HG02571 (cell line): ENCODE measurements around the gene PIEZO2.
"Not testable (repeated sequence)": the region's sequence is repeated elsewhere in the genome, so short reads cannot be mapped to it uniquely, and the experiment has no call there.

ENCODE experiments used
- ATAC-seq: cut with Tn5 transposase; IDR thresholded peaks from one replicate; pipeline ENCODE4 v1.9.1; 2021; ENCODE audit warnings: mild to moderate bottlenecking, moderate library complexity; ENCODE audit not compliant: unreplicated experiment

PIEZO2 gene

DNA sequence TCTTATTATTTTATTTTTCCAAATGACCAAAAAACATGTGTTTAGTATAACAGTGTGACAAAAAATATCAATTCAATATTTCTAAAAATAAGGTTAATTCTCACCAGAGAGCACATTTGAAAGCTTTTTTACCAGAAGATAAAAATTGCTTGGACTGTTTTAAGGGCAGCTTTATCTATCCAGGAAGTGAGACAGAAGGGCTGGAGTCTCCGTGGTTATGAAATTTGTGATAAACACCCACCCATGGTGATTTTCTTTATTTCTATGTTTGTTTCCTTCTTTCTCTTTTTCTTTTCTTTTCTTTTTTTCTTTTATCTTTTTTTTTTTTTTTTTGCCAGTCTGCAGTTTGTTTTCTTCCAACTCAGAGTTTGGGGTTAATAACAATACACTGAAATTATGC, 298.5 kb downstream of the PIEZO2 start:
- no peak for ATAC-seq

DNA sequence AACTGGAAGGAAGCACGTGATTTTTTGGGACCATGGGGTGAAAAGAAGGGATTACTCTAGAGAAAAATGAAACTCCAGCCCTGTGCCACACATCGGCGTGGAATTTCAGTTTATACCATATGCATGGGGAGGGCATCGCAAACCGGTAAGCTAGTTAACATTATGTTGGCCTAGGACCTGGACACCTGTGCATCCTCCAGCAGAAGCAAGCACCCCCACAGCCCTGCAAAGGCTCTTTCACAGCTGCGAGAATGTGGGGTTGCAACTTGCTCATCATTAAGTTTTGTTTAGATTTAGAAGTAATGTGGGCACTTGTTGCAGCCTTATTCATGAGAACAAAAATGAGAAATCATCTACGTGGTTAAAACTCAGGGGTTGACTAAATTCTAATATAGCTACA, 299.2 kb downstream of the PIEZO2 start:
- ATAC-seq, result no peak

DNA sequence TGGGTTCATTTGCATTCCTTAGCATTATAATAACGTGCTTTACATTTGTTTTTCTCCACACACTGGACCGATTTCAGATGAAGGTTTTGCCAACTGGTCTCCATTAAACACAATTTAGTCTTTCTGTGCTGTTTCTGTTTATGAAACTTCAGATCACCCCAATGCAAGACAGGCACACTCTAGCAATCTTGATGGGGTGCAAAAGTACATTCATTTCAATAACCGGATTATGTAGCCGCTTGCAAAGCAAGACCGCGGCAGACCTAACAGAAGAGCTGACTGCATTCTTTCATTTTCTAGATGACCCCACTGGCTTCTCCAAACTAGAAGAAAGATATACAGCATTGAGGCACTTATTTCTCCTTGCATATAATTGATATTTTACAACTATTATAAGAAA, 301.5 kb downstream of the PIEZO2 start:
- no peak for ATAC-seq

DNA sequence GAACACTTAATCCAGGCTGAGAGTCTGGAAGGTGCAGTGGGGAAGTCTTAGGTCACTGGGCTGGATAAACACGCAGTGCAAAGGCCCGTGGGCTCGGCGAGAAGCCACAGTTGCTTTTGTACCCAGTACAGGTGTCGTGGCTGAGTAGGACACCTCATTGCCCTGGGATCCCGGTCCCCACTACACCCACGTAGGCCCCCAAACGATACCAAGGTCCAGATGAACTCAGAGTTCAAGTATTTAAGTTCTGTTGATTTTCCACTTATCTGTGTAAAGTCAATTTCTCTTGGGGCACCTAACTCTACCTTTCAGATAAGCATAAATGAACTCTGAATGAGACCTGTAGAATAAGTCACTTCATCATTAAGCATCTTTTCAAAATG, 302.0 kb downstream of the PIEZO2 start:
- no peak for ATAC-seq

DNA sequence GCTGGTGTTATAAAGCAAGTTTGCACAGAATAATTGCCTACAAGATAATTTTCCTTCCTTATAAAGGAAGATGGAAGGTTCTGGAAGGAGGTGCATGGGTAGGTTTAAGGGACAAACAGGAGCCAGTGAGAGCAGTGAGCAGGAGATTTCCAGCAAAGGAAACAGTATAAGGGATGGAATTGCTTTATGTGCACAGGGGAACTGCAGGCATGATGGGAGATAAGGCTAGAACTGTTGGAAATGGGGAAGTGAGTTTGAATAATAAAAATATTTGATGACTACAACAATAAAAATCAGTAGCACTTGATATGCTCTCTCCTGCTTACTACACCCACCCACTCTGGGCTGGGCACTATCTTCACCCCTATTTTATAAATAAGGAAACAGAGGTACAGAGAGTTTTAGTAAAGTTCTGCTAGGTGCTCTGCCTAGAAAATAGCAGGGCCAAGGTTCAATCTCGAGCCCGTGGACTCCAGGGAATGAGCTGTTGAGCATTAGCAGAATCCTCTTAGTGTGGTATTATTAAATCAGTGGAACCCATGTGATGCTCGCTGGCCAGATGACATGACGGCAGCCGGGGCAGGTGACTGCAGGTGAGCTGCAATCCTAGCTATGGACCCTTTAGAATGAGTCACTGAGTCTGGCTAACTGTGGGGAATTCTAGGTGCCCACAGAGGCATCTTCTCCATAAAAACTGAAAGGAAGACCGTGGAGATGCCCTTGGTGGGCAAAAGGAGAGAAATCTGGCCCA, 302.5 kb downstream of the PIEZO2 start:
- no peak for ATAC-seq

DNA sequence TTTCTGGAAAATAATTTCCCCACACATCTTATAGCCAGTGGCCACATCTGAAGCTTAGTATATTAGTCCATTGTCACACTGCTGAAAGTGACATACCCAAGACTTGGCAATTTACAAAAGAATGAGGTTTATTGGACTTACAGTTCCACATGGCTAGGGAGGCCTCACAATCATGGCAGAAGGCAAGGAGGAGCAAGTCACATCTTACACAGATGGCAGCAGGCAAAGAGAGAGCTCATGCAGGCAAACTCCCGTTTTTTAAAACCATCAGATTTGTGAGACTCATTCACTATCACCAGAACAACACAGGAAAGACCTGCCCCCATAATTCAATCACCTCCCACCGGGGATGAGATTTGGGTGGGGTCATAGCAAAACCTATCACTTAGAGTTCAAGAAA, 303.3 kb downstream of the PIEZO2 start:
- ATAC-seq, result not testable (repeated sequence)

DNA sequence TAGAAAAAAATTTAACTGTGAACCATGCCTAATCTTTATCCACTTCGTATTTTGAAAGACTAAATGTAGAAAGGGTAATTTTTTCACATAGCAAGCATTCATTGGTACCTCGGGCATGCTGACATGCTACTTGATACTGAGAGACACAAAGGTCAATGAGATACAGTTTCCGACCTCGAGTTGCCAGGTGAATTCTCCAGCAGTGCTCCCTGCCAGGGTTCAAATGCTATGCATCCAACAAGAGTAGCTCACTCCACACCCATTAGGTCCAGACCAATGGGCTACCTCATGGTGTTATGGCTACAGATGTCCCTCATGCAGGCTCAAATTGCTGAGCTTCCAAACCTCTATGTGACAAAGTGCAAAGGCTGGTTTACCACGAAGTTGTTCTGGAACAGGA, 305.8 kb downstream of the PIEZO2 start:
- ATAC-seq, result no peak

DNA sequence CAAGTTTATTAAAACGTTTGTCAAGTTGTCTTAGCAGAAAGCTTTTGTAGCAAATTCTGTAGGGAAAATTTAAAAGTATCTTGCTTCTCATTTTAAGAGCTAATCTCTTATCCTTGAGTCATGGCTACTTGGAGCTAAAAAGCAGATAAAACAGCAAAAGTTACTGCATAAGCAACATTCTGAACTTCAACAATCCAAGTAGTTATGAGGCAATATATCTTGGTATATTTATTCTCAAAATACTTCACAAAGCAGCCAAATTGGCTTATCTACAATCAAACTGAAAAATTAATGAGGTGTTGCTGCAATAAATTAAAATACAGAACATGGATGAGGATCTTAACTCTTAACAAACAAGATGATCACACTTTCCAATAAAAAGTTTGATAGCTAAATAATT, 306.5 kb downstream of the PIEZO2 start:
- no peak for ATAC-seq

DNA sequence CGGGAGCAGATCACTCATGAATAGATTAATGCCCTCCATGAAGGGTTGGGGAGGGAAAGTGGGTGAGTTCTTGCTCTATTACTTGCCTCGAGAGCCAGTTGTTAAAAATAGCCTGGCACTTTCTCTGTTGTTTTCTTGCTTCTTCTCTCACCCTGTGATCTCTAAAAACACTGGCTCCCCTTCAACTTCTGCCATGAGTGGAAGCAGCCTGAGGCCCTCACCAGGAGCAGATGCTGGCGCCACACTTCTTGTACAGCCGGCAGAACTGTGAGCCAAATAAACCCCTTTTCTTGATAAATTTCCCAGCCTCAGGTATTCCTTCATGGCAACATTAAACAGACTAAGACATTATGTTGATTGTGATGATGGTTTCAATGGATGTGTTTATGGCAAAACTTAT, 307.0 kb downstream of the PIEZO2 start:
- no peak for ATAC-seq

DNA sequence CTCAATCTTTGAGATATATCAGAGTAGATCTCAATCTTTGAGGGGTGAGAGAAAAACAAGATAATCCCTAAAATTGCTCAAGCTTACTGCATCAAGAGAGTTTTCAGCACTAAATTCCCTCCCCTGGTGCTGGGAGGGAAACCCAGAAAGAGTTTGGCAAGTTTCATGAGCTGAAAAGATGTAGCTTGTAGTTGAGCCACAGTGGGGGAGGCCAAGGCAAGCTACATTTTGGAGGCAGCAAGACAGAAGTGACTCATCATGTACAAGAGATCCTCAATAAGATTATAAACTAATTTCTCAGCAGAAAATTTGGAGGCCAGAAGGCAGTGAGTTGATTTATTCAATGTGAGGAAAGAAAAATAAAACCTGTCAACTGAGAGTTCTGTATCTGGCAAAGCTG, 308.2 kb downstream of the PIEZO2 start:
- ATAC-seq, result no peak

DNA sequence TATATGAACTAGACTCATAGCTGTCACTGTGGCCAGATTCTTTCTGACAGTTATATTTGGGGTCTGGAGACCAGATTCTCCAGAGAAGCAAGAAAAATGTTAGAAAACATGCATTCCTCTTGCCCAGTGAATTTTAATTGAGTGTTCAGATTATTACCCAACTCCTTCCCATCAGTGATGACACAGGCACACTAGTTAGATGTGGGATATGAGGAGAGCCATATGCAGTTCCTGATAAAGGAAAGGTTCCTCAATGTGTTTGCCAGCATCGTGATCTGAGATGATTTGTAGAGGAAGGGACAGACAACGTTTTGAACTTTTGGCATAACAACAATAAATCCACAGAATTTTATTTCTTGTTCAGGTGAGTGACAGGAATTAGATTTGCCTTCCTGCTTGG, 308.6 kb downstream of the PIEZO2 start:
- no peak for ATAC-seq

DNA sequence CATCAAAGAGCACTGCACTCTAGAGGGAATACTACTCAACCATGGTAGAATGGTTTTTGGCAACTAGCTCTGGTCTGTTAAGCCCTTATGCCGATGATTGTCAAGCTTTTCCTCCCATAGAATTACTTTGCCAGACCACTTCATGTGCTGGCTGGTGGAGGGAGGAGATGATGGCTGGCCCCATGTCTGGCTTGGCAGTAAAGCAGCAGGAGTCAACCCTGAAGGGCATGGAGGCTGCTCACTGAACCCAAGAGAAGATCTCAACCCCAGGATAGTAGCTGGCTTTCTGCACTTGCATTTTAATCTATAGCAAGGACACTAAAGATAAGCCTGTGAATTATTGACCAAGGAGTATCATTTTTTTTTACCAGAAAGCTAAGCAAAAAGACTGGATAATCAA, 309.9 kb downstream of the PIEZO2 start:
- no peak for ATAC-seq

DNA sequence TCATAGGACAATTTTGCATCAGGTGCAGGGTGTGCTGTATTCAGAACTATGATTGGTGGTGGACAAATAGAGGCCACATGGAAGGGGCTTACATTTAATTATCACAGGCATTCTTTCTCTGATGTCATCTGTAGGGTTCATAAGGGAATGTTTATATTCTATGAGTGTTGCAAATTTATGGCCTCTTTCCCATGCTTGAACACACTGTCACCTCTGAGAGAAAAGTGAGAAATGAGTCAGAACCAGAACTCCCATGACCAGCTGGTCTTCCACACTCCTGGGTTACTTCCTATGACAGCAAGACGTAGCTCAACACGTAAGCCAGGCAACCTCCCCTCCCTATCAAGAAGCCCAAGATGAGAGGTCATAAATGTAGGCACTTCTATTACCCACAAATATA, 310.8 kb downstream of the PIEZO2 start:
- ATAC-seq, result no peak

DNA sequence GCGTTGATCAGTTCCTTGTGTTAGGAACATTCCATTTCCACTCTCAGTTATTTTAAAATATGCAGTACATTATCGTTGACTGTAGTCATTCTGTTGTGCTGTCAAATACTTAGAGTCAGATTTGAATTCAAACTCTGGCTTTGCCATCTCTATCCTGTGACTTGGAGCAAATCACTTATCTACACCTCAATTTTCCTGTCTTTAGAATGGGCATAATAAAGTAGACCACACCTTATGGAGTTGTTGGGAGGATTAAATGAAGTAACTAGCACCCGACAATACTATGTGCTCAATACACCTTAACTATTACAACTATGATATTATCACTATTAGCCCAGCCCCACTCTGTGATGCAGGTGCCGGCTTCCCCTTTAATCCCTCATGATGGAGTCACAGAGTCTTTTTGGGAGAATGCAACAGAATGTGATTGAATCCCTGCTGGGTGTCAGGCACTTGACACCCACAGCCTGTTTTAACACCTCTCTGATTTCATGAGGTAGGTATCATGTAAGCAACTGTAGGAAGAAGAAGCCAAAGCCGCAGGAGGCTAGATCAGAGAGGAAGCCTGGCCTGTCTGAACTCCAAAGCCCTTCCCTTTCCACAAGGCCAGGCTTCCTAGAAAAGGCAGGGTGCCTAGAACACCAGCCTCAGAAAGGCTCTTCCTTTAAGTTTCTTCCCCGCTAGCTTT, 315.1 kb downstream of the PIEZO2 start:
- ATAC-seq, result no peak

DNA sequence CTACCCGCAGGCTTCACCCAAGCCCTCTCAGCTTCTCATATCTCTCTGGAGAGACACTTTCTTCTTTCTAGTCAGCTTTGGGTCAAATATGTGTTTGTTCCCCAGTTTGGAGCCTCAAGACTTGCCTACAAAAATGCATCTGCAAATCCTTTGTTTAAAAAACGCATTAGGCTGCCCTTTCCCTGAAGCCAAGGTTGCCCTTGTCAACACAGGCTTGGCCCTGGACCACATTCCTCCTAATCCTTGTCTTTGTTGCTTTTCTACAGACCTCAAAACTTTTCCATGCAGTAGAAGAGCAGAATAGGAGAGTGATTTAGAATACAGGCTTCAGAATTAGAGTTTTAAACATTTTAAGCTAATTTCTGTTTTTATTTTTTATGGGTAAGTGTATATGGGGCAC, 315.7 kb downstream of the PIEZO2 start:
- ATAC-seq, result no peak

DNA sequence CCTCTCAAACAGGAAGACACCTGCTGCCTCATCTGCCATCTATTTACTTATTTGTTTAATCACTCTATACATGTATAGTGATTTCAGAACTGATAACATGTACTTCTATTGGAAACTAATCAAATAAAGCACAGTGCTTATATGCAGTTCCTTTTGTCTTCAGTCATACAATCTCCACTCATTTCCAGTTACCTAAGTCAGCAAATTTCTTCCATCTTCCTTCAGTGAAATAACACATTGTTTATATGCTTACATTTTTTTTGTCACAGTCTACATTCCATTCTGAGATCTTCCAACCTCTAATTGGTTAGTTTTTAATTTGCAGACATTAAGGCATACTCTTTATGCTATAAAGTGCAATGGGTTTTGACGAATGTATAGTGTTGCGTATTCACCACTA, 323.0 kb downstream of the PIEZO2 start:
- no peak for ATAC-seq

DNA sequence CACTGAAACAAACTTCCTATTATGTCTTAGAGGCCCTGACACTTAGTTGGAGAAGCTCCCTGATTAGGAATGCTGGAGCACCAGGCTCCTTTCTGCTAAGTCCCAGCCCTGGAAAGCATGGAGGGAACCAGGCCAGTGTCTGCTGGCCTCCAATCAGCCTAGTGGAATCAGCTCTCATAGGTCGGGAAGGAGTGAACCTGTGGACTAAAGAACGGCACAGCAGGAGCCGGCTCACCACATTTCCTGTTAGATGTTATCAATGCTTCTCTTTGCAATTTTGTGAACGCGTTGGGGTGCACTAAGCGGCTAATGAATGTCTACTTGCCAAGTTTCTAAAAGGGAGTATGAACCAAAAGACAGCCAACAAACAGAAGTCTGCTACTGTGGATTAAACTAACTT, 326.9 kb downstream of the PIEZO2 start:
- ATAC-seq, result no peak

DNA sequence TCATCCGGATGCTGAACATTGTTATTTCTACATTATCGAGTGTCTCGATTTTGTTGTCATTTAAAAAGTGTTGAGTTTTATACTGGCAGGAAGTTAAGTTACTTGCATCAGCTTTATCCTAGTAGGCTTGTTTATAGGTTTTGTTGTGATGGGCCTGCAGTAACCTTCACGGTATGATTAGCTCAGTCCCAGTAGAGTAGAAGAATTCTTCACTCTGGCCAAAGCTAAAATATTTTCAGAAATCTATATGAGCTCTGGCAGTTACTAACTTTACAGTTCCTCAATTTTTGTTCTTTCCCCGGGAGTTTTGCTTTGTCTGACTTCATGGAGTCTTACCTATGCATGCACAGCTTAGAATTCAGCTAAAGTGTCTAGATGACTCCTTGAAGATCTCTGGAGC, 328.7 kb downstream of the PIEZO2 start:
- ATAC-seq, result no peak

DNA sequence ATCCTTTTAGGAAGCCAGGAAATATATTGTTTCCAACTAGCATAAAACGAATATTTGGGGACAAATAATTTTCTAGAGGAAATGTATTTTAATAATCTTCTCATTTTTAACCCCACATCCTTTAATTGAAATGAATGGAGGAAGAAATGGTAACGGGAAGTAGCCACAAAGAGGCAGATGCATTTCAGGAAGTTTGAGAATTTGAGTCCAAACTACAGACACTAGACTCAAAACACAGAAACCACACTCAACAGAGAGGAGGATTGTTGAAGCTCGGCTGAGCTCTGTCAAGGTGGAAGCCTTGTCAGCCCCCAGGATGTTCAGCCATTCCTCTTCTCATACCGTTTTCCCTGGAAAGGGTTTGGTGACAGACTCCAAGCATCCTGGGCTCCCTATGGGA, 335.0 kb downstream of the PIEZO2 start:
- no peak for ATAC-seq

DNA sequence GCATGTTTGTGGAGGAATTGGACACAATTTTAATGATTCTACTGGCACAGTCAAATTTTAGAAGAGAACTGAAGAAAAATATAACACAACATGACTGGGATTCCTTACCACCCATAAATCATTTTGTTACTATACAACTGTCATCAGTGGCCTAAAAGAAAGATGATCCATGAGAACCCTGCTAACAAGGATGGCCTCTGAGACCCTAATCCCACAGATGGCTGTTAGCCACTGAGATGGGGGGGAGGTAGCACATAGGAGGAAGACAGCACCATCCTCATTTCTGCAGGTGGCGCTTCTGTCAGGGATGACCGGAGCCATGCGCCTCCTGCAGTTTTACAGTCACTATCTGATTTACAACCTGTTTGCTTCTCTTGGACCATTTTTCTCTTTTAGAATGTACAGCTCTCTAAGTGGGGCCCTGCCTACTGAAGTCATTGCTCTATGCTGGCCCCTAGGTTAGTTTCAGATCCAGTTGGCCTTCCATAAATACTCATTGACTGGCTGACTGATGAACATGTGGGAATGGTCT, 343.7 kb downstream of the PIEZO2 start:
- ATAC-seq, result no peak

DNA sequence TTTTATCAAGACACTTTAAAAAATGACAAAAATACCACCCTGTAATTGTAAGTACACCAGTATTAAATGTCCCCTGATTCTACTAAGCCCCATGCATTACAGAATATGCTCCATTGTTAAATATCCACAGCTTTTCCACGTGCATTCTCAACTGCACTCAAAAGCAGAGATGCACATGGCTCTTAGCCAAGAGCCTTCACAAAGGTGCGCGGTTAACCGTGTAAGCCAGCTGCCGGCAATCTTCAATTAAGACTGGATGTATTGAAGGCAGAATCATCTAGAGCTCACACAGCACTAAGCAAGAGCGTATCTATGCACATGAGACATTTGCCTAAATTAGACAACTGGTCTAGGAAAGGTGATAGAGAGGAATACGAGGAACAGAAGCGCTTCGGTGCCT, 345.2 kb downstream of the PIEZO2 start:
- ATAC-seq, result no peak

DNA sequence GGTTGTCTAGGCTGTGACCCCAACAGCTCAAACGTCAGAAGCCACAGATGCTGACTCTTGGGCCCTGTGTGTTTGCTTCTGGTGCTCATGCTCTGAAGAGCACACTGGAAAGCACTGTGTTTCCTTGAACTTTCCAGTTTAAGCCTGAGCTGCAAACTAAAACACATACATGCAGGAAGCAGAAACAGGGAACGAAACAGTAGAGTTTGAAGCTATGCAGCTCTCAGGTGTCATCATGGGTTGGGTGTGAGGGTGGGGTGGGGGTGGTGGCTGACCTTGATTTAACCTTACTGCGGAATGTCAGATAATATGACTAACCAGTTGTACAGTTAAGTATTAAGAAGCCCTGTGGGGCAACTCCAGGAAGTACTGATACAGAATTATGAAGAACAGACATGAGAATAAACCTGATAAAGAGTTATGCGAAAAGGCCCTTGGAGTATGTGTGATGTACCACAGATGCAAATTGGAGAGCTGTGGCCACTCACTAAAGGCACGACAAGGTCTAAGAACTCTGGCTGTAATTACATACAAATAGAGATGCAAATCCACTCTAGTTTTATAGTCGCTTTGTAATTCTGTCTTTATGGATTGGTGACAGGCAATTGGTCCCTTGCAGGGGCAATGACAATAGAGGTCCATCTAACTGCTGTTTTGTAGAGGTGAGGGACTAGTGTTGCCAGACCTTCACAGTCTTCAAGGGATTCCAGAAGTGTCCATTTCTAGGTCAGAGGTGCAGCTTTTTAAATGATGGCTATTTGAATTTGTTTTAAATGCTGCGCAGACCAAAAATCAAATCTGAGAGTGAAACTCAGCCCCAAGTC, 350.4 kb downstream of the PIEZO2 start:
- ATAC-seq, result no peak
